GM10266 (cell line): ENCODE measurements around the gene WFDC10A.
"Not testable (repeated sequence)": the region's sequence is repeated elsewhere in the genome, so short reads cannot be mapped to it uniquely, and the experiment has no call there.

Experiments
- DNase-seq: peaks from one replicate; pipeline ENCODE4 v3.0.0; 2012; ENCODE audit errors: extremely low spot score
- CTCF ChIP-seq: IDR thresholded peaks from 2 replicates; pipeline ENCODE4 v1.5.1; 2012; ENCODE audit warnings: mild to moderate bottlenecking, low read depth; ENCODE audit not compliant: control insufficient read depth, insufficient read depth; ENCODE audit errors: missing control alignments

The WFDC10A gene

GRCh38 chr20:45649312-45649863 lies 19.8 kb downstream of the WFDC10A start:
- TF ChIP-seq CTCF, result no peak
- DNase-seq, result no peak

- DNase-seq, result not testable (repeated sequence)
Observed at GRCh38 chr20:45651726-45652125, 22.2 kb downstream of the WFDC10A start.

- not testable (repeated sequence) for DNase-seq
Observed at GRCh38 chr20:45657038-45657437, 27.5 kb downstream of the WFDC10A start.

GRCh38 chr20:45670139-45670538 lies 40.6 kb downstream of the WFDC10A start, which contains the start of gene WFDC11:
WFDC11 (minus strand) TSS chr20:45670239; CDS start chr20:45650600, 19,639 bp downstream.
- no peak for DNase-seq
- TF ChIP-seq CTCF, result no peak

- no peak for DNase-seq
- no peak for TF ChIP-seq CTCF
Observed at GRCh38 chr20:45672765-45673164, 43.2 kb downstream of the WFDC10A start.

- no peak for TF ChIP-seq CTCF
- no peak for DNase-seq
Observed at GRCh38 chr20:45679650-45680049, 50.1 kb downstream of the WFDC10A start.
